ENCODE results near the gene SPTB.

Gene SPTB

GRCh38 chr14:64764641-64765520 is 114.8 kb downstream of the SPTB start:
- H3K4me3 ChIP-seq, result peak overlapping the region; percentile 58
- peak overlapping the region; percentile 45 for H3K9ac ChIP-seq
- no peaks in the 10 kb centered on the region for H3K9me3 ChIP-seq
- H3K36me3 ChIP-seq, result no peaks in the 10 kb centered on the region
- no peaks in the 10 kb centered on the region for H4K20me1 ChIP-seq
- peak overlapping the region; percentile 97 for H3K4me2 ChIP-seq
- H3K4me1 ChIP-seq, result peaks cover 50% of the 10 kb centered on the region
- H3K27me3 ChIP-seq, result no peaks in the 10 kb centered on the region
- no peak for TF ChIP-seq Cebpa-rat (IDR thresholded peaks at IDR 0.05)
- peak overlapping the region; percentile 68 for H3K27ac ChIP-seq

GRCh38 chr14:64763801-64764621 is 115.7 kb downstream of the SPTB start:
- TF ChIP-seq Cebpa-rat (IDR thresholded peaks at IDR 0.05), result no peak

GRCh38 chr14:64763085-64763782 is 116.5 kb downstream of the SPTB start:
- H3K36me3 ChIP-seq, result no peaks in the 10 kb centered on the region
- H3K27ac ChIP-seq, result peak overlapping the region; percentile 68
- peaks cover 52% of the 10 kb centered on the region for H3K4me1 ChIP-seq
- no peak for TF ChIP-seq Cebpa-rat (IDR thresholded peaks at IDR 0.05)
- H3K4me3 ChIP-seq, result peak overlapping the region; percentile 52
- no peaks in the 10 kb centered on the region for H3K27me3 ChIP-seq
- no peaks in the 10 kb centered on the region for H3K9me3 ChIP-seq
- peak overlapping the region; percentile 97 for H3K4me2 ChIP-seq
- no peaks in the 10 kb centered on the region for H4K20me1 ChIP-seq
- H3K9ac ChIP-seq, result peak overlapping the region; percentile 42; the same call in 1 of the 2 replicates

More at GRCh38 chr14:64763801-64764621, 115.7 kb downstream of the SPTB start:
- H3K4me2 ChIP-seq, result peak overlapping the region; percentile 97
- no peaks in the 10 kb centered on the region for H3K36me3 ChIP-seq
- no peaks in the 10 kb centered on the region for H3K27me3 ChIP-seq
- peak overlapping the region; percentile 42 for H3K9ac ChIP-seq
- peak overlapping the region; percentile 68 for H3K27ac ChIP-seq
- no peaks in the 10 kb centered on the region for H4K20me1 ChIP-seq
- peak overlapping the region; percentile 58 for H3K4me3 ChIP-seq
- H3K9me3 ChIP-seq, result no peaks in the 10 kb centered on the region
- H3K4me1 ChIP-seq, result peaks cover 50% of the 10 kb centered on the region

GRCh38 chr14:64762044-64763034 is 117.4 kb downstream of the SPTB start:
- Histone ChIP-seq H4K20me1 (no peaks in the 10 kb centered on the region), H3K4me2 (peak overlapping the region; percentile 97), H3K36me3 (no peaks in the 10 kb centered on the region), H3K9me3 (no peaks in the 10 kb centered on the region), H3K4me1 (peaks cover 61% of the 10 kb centered on the region), H3K9ac (peak overlapping the region; percentile 42; the same call in 1 of the 2 replicates), H3K27ac (peak overlapping the region; percentile 68), H3K27me3 (no peaks in the 10 kb centered on the region), H3K4me3 (peak overlapping the region; percentile 52)
- no peak for TF ChIP-seq Cebpa-rat (IDR thresholded peaks at IDR 0.05)

GRCh38 chr14:64761441-64762043 is 118.2 kb downstream of the SPTB start:
- Histone ChIP-seq H3K27me3 (no peaks in the 10 kb centered on the region), H3K4me3 (no peak overlapping the region), H4K20me1 (no peaks in the 10 kb centered on the region), H3K36me3 (no peaks in the 10 kb centered on the region), H3K9ac (no peak overlapping the region), H3K4me2 (peak overlapping the region; percentile 97), H3K4me1 (peaks cover 62% of the 10 kb centered on the region), H3K27ac (peak overlapping the region; percentile 3; the same call in 1 of the 2 replicates), H3K9me3 (no peaks in the 10 kb centered on the region)
- no peak for TF ChIP-seq Cebpa-rat (IDR thresholded peaks at IDR 0.05)

- Histone ChIP-seq H3K36me3 (no peaks in the 10 kb centered on the region), H4K20me1 (no peaks in the 10 kb centered on the region), H3K9me3 (no peaks in the 10 kb centered on the region), H3K4me2 (peak overlapping the region; percentile 97), H3K9ac (no peak overlapping the region), H3K27me3 (no peaks in the 10 kb centered on the region), H3K4me3 (no peak overlapping the region), H3K27ac (no peak overlapping the region), H3K4me1 (peaks cover 65% of the 10 kb centered on the region)
- no peak for TF ChIP-seq Cebpa-rat (IDR thresholded peaks at IDR 0.05)
Measured at GRCh38 chr14:64760916-64761315, 118.8 kb downstream of the SPTB start.

- H3K4me1 ChIP-seq, result peaks cover 65% of the 10 kb centered on the region
- H3K4me3 ChIP-seq, result no peak overlapping the region
- H3K9me3 ChIP-seq, result no peaks in the 10 kb centered on the region
- no peak overlapping the region for H3K9ac ChIP-seq
- no peak overlapping the region for H3K27ac ChIP-seq
- no peaks in the 10 kb centered on the region for H3K27me3 ChIP-seq
- H4K20me1 ChIP-seq, result no peaks in the 10 kb centered on the region
- no peaks in the 10 kb centered on the region for H3K36me3 ChIP-seq
- H3K4me2 ChIP-seq, result no peak overlapping the region
- TF ChIP-seq Cebpa-rat (IDR thresholded peaks at IDR 0.05), result no peak
Measured at GRCh38 chr14:64760146-64760755, 119.5 kb downstream of the SPTB start.

GRCh38 chr14:64759555-64759938 is 120.2 kb downstream of the SPTB start:
- Histone ChIP-seq H3K36me3 (no peaks in the 10 kb centered on the region), H3K27ac (no peak overlapping the region), H3K9ac (no peak overlapping the region), H3K4me2 (no peak overlapping the region), H3K27me3 (no peaks in the 10 kb centered on the region), H3K4me1 (peaks cover 61% of the 10 kb centered on the region), H3K9me3 (no peaks in the 10 kb centered on the region), H3K4me3 (no peak overlapping the region), H4K20me1 (no peaks in the 10 kb centered on the region)
- no peak for TF ChIP-seq Cebpa-rat (IDR thresholded peaks at IDR 0.05)

Data from BLaER1 (cell line).